HCT116 (cell line): ENCODE measurements around the gene PARVB. TPM values are rescaled to one million over a fixed set of nuclear protein-coding genes. Genes with fewer than 3 reads are reported as not detected.

Experiments used
- ATAC-seq: fragments of 200-7000 bp; cut with Tn5 transposase; 2 replicates; pipeline ENCODE4 v1.9.1; 2020; ENCODE audit warnings: mild to moderate bottlenecking, moderate library complexity
- BruUV-seq: library from RNA; stranded (reverse); fragments of 400-500 nt; replicated peaks from 2 replicates; lab custom pipeline; 2021; lab: Mats Ljungman, UMichigan
- CTCF ChIA-PET: fragments of 300-600 bp; sonication (Branson Sonifier 250); formaldehyde crosslinking; loops from one replicate; lab custom pipeline; 2021; ENCODE audit warnings: antibody characterized with exemption; lab: Charles Lee
- POLR2A ChIA-PET: fragments of 300-600, 350-600 bp; sonication (Branson Sonifier 250); formaldehyde crosslinking; loops from one replicate; lab custom pipeline; 2021; ENCODE audit warnings: antibody characterized with exemption; lab: Charles Lee
- RAD21 ChIA-PET, 2 experiments: fragments of 300-600 bp; sonication (Branson Sonifier 250); formaldehyde crosslinking; loops; one replicate each; lab custom pipeline; 2023; ENCODE audit warnings: low total read pairs in 2 of 2; ENCODE audit not compliant: uncharacterized antibody in 2 of 2, unreplicated experiment in 2 of 2, low non-redundant PET in 1 of 2; lab: Charles Lee
- DNase-seq: peaks from one replicate; pipeline ENCODE4 v3.0.0-alpha.2; 2010; ENCODE audit warnings: low read depth, low spot score
- H2AFZ ChIP-seq: fragments of 200-600 bp; shearing (Covaris generic), sonication (generic); 2 replicates; pipeline ENCODE4 v1.6.1; 2017; ENCODE audit warnings: low read depth, mixed run types, mixed read lengths, antibody characterized with exemption, low read length; ENCODE audit not compliant: poor library complexity, severe bottlenecking
- H3K27ac ChIP-seq: 2 replicates; pipeline ENCODE4 v1.5.1; 2012; ENCODE audit warnings: low read depth, low read length
- H3K27me3 ChIP-seq: fragments of 200-600 bp; sonication (generic); 2 replicates; pipeline ENCODE4 v1.6.1; 2016; ENCODE audit warnings: mixed run types, low read length, mixed read lengths; ENCODE audit not compliant: insufficient read depth
- H3K36me3 ChIP-seq, 2 experiments: fragments of 200-500 bp in 1 of 2; fragments of 200-600 bp in 1 of 2; sonication (Bioruptor generic) in 1 of 2; sonication (generic) in 1 of 2; 2 replicates each; pipeline versions ENCODE4 v1.5.1 to v1.6.1; 2014 to 2016; ENCODE audit warnings: low read length in 2 of 2, inconsistent platforms in 1 of 2, mixed read lengths in 1 of 2, mixed run types in 1 of 2; ENCODE audit not compliant: insufficient read depth in 2 of 2, control insufficient read depth in 1 of 2
- H3K4me1 ChIP-seq, 2 experiments: fragments of 200-600 bp in 1 of 2; sonication (generic) in 1 of 2; 2 replicates each; pipeline versions ENCODE4 v1.5.1 to v1.6.1; 2012 to 2017; ENCODE audit warnings: low read length in 2 of 2, inconsistent platforms in 1 of 2, mild to moderate bottlenecking in 1 of 2, mixed read lengths in 1 of 2, mixed run types in 1 of 2, moderate library complexity in 1 of 2; ENCODE audit not compliant: insufficient read depth in 2 of 2, control insufficient read depth in 1 of 2
- H3K4me2 ChIP-seq: fragments of 200-600 bp; sonication (generic); 2 replicates; pipeline ENCODE4 v1.6.1; 2017; ENCODE audit warnings: mixed run types, low read length, mixed read lengths
- H3K4me3 ChIP-seq, 2 experiments: fragments of 200-600 bp in 1 of 2; sonication (generic) in 1 of 2; replicated peaks in 1 of 2; 2 replicates each; pipeline ENCODE4 v1.5.1; 2011 to 2016; ENCODE audit warnings: low read length in 2 of 2, control low read depth in 1 of 2, low read depth in 1 of 2, mild to moderate bottlenecking in 1 of 2, mixed read lengths in 1 of 2, mixed run types in 1 of 2
- H3K79me2 ChIP-seq: fragments of 200-600 bp; sonication (generic); 2 replicates; pipeline ENCODE4 v1.6.1; 2017; ENCODE audit warnings: mild to moderate bottlenecking, mixed run types, low read length, moderate library complexity, mixed read lengths; ENCODE audit not compliant: insufficient read depth
- H3K9ac ChIP-seq: fragments of 200-600 bp; sonication (generic); 2 replicates; pipeline ENCODE4 v1.6.1; 2016; ENCODE audit warnings: low read length, mixed read lengths
- H3K9me2 ChIP-seq: fragments of 200-600 bp; sonication (generic), shearing (Covaris generic); 2 replicates; pipeline ENCODE4 v1.6.1; 2017; ENCODE audit warnings: mixed run types, mild to moderate bottlenecking, moderate library complexity; ENCODE audit not compliant: insufficient read depth
- H3K9me3 ChIP-seq, 2 experiments: fragments of 200-500 bp in 1 of 2; fragments of 200-600 bp in 1 of 2; sonication (Bioruptor generic) in 1 of 2; sonication (generic) in 1 of 2; 2 replicates each; pipeline ENCODE4 v1.6.1; 2014 to 2017; ENCODE audit warnings: low read length in 2 of 2, mixed read lengths in 2 of 2, inconsistent platforms in 1 of 2, low read depth in 1 of 2, mild to moderate bottlenecking in 1 of 2, mixed run types in 1 of 2, moderate library complexity in 1 of 2; ENCODE audit not compliant: control insufficient read depth in 1 of 2, insufficient read depth in 1 of 2
- H4K20me1 ChIP-seq: fragments of 200-600 bp; sonication (generic), shearing (Covaris generic); 2 replicates; pipeline ENCODE4 v1.6.1; 2017; ENCODE audit warnings: mixed run types, mild to moderate bottlenecking, moderate library complexity; ENCODE audit not compliant: insufficient read depth
- EZH2 ChIP-seq: fragments of 200-600 bp; sonication (generic); IDR thresholded peaks from 2 replicates; pipeline ENCODE4 v1.6.1; 2017; ENCODE audit warnings: antibody characterized with exemption, mixed run types
- FOSL1 ChIP-seq: IDR thresholded peaks from 2 replicates; pipeline ENCODE4 v1.6.1; 2012; ENCODE audit warnings: low read depth
- POLR2AphosphoS5 ChIP-seq: IDR thresholded peaks from 2 replicates; pipeline ENCODE4 v1.6.1; 2011; ENCODE audit warnings: mild to moderate bottlenecking, low read depth, low read length, moderate library complexity
- RAD21 ChIP-seq: IDR thresholded peaks from 2 replicates; pipeline ENCODE4 v1.6.1; 2012; ENCODE audit warnings: low read depth, mild to moderate bottlenecking
- ZNF274 ChIP-seq: fragments of 200-500 bp; sonication (Bioruptor generic); IDR thresholded peaks from 2 replicates; pipeline ENCODE4 v1.6.1; 2014; ENCODE audit warnings: mild to moderate bottlenecking, low read depth, low read length, inconsistent platforms
- intact Hi-C: fragments of 100-400 bp; cut with micrococcal nuclease; formaldehyde crosslinking; loops from 2 replicates; pipeline ENCODE4 v1.10.0; 2022
- total RNA-seq: library from RNA; stranded (reverse); gene quantifications from one replicate; pipeline ENCODE4 v1.2.1, GENCODE V29; 2021; ENCODE audit not compliant: unreplicated experiment
- TF ChIP-seq, protein P1 (sequence below): IDR thresholded peaks from 2 replicates; pipeline ENCODE4 v1.6.1; 2012
- TF ChIP-seq, protein P2 (sequence below), 3 experiments: fragments of 200-600 bp in 1 of 3; sonication (generic) in 1 of 3; IDR thresholded peaks in 2 of 3; conservative IDR thresholded peaks in 1 of 3; 2 replicates each; pipeline ENCODE4 v1.5.1; 2012 to 2017; ENCODE audit warnings: low read depth in 2 of 3, low read length in 2 of 3, antibody characterized with exemption in 1 of 3, borderline replicate concordance in 1 of 3, control low read depth in 1 of 3, mild to moderate bottlenecking in 1 of 3, mixed read lengths in 1 of 3, mixed run types in 1 of 3, moderate library complexity in 1 of 3; ENCODE audit not compliant: insufficient read depth in 1 of 3
- TF ChIP-seq, protein P3 (sequence below): IDR thresholded peaks from 2 replicates; pipeline ENCODE4 v1.6.1; 2012

The PARVB gene
- total RNA-seq, 1 experiment from 2014 or later: 21.4 TPM

DNA sequence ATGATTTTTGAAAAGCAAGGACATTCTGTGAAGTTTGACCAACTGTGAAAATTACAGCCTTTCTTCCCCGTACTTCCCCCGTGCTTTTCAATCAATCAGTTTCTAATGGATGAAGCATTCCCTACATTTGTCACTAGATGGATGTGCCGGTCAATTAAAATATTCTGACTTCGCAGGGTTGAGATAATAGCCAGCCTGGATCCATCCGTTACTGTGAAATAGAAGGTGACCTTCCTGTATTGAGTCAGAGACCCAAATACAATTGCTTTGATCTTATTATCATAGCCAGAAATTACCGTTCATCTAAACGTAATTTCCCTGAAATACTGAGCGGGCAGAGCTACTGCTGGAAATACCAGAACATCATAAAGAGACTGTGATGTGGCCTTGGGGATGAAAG is 21.1 kb upstream of the PARVB start:
- BruUV-seq: no TSS peak
- no peaks in the 10 kb centered on the region for H3K79me2 ChIP-seq
- H3K27ac ChIP-seq: no peak overlapping the region
- POLR2A ChIA-PET: no interaction called here
- DNase-seq (no peak), ATAC-seq (no peak)
- H3K4me2 ChIP-seq: no peak overlapping the region
- no peak overlapping the region for H3K9ac ChIP-seq
- intact Hi-C loops: no loop called here
- H3K4me3 ChIP-seq: no peak overlapping the region
- no peaks in the 10 kb centered on the region for H4K20me1 ChIP-seq
- CTCF ChIA-PET: interaction anchor here (1.6 kb wide), 1 partner anchor 10 kb away, joined by 4 read pairs; no protein-coding TSS in a partner anchor
- no peaks in the 10 kb centered on the region for H3K4me1 ChIP-seq
- no peaks in the 10 kb centered on the region for H3K9me3 ChIP-seq
- TF ChIP-seq FOSL1: no peak
- no peak for TF ChIP-seq ZNF274
- no peak for TF ChIP-seq POLR2AphosphoS5
- TF ChIP-seq, all 23 proteins: peak for 0
- no peak overlapping the region for H2AFZ ChIP-seq
- RAD21 ChIA-PET: no interaction called here
- no peaks in the 10 kb centered on the region for H3K9me2 ChIP-seq
- no peaks in the 10 kb centered on the region for H3K27me3 ChIP-seq
- H3K36me3 ChIP-seq: peaks cover 0 to 3% of the 10 kb centered on the region in 2 experiments; a peak in 2 of 4 replicates

- Histone ChIP-seq H3K79me2 (no peaks in the 10 kb centered on the region), H3K4me3 (no peak overlapping the region), H2AFZ (no peak overlapping the region), H4K20me1 (no peaks in the 10 kb centered on the region), H3K4me2 (no peak overlapping the region), H3K27me3 (no peaks in the 10 kb centered on the region)
- no TSS peak for BruUV-seq
- ChIA-PET RAD21 (no interaction called here), POLR2A (no interaction called here)
- TF ChIP-seq, protein P1, sequence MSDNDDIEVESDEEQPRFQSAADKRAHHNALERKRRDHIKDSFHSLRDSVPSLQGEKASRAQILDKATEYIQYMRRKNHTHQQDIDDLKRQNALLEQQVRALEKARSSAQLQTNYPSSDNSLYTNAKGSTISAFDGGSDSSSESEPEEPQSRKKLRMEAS: no peak
- peak; percentile 42; the same call in 1 of the 2 replicates for TF ChIP-seq RAD21
- TF ChIP-seq, protein P2, sequence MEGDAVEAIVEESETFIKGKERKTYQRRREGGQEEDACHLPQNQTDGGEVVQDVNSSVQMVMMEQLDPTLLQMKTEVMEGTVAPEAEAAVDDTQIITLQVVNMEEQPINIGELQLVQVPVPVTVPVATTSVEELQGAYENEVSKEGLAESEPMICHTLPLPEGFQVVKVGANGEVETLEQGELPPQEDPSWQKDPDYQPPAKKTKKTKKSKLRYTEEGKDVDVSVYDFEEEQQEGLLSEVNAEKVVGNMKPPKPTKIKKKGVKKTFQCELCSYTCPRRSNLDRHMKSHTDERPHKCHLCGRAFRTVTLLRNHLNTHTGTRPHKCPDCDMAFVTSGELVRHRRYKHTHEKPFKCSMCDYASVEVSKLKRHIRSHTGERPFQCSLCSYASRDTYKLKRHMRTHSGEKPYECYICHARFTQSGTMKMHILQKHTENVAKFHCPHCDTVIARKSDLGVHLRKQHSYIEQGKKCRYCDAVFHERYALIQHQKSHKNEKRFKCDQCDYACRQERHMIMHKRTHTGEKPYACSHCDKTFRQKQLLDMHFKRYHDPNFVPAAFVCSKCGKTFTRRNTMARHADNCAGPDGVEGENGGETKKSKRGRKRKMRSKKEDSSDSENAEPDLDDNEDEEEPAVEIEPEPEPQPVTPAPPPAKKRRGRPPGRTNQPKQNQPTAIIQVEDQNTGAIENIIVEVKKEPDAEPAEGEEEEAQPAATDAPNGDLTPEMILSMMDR (IDR thresholded peaks at IDR 0.05 in 2 of 3, conservative IDR thresholded peaks at IDR 0.05 in 1 of 3; ENCODE audit: borderline replicate concordance in 1 of 3, insufficient read depth in 1 of 3, low read depth in 2 of 3, low read length in 2 of 3): peak; percentile 26 to 52 (median 49); a peak in 5 of 6 replicates
- TF ChIP-seq, protein P3, sequence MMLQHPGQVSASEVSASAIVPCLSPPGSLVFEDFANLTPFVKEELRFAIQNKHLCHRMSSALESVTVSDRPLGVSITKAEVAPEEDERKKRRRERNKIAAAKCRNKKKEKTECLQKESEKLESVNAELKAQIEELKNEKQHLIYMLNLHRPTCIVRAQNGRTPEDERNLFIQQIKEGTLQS: no peak
- TF ChIP-seq EZH2: no peak
- TF ChIP-seq, all 23 proteins: peak for 2
- CTCF ChIA-PET: interaction anchor here (1.0 to 2.1 kb wide), 3 partner anchors 10 to 622 kb away, joined by 4 to 7 read pairs (median 4); no protein-coding TSS in a partner anchor
- no peaks in the 10 kb centered on the region for H3K4me1 ChIP-seq
- peak; percentile 95 for ATAC-seq
- DNase-seq: peak; percentile 7
- H3K9me3 ChIP-seq: no peaks in the 10 kb centered on the region
- H3K36me3 ChIP-seq: no peaks in the 10 kb centered on the region
- no peak overlapping the region for H3K9ac ChIP-seq
- no peaks in the 10 kb centered on the region for H3K9me2 ChIP-seq
- no peak overlapping the region for H3K27ac ChIP-seq
- intact Hi-C loops: no loop called here
These were observed 20.5 kb upstream of the PARVB start for GRCh38 chr22:44003405-44004103.
